Epithelial cell of esophagus (primary cell): ENCODE measurements around the gene LTBP1.
"Not testable (repeated sequence)": the region's sequence is repeated elsewhere in the genome, so short reads cannot be mapped to it uniquely, and the experiment has no call there.

Source experiments
- DNase-seq: peaks from one replicate; pipeline ENCODE4 v3.0.0; 2010; ENCODE audit warnings: low read depth
- H3K4me3 ChIP-seq: 2 replicates; pipeline ENCODE4 v1.5.1; 2011; ENCODE audit warnings: mild to moderate bottlenecking, low read length, control low read depth
- TF ChIP-seq, protein P1 (sequence below): IDR thresholded peaks from 2 replicates; pipeline ENCODE4 v1.5.1; 2011; ENCODE audit warnings: low read depth, mild to moderate bottlenecking, low read length, control low read depth, inconsistent platforms; ENCODE audit not compliant: insufficient read depth; ENCODE audit errors: missing control alignments

LTBP1 gene

DNA sequence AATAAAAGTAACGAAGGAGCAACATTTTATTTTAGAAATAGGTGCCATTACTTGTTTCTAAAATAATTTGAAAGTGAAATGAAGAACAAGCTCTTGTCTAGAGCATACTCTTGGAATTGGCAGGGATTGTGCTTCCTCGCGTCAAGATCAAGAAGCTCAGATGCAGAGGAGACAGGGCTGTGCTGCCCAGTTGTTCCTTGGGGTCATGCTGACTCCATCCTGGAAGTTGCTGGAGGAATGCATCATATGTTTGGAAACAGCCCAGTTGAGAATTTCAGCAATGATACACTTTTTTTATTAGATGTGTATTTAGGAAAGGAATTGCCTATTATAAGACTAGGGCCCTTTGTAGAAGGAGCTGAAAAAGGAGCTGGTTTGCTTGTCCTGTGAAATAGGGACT is 17.2 kb downstream of the LTBP1 start:
- no peak overlapping the region for H3K4me3 ChIP-seq
- DNase-seq, result no peak
- TF ChIP-seq, protein P1, sequence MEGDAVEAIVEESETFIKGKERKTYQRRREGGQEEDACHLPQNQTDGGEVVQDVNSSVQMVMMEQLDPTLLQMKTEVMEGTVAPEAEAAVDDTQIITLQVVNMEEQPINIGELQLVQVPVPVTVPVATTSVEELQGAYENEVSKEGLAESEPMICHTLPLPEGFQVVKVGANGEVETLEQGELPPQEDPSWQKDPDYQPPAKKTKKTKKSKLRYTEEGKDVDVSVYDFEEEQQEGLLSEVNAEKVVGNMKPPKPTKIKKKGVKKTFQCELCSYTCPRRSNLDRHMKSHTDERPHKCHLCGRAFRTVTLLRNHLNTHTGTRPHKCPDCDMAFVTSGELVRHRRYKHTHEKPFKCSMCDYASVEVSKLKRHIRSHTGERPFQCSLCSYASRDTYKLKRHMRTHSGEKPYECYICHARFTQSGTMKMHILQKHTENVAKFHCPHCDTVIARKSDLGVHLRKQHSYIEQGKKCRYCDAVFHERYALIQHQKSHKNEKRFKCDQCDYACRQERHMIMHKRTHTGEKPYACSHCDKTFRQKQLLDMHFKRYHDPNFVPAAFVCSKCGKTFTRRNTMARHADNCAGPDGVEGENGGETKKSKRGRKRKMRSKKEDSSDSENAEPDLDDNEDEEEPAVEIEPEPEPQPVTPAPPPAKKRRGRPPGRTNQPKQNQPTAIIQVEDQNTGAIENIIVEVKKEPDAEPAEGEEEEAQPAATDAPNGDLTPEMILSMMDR, result no peak

DNA sequence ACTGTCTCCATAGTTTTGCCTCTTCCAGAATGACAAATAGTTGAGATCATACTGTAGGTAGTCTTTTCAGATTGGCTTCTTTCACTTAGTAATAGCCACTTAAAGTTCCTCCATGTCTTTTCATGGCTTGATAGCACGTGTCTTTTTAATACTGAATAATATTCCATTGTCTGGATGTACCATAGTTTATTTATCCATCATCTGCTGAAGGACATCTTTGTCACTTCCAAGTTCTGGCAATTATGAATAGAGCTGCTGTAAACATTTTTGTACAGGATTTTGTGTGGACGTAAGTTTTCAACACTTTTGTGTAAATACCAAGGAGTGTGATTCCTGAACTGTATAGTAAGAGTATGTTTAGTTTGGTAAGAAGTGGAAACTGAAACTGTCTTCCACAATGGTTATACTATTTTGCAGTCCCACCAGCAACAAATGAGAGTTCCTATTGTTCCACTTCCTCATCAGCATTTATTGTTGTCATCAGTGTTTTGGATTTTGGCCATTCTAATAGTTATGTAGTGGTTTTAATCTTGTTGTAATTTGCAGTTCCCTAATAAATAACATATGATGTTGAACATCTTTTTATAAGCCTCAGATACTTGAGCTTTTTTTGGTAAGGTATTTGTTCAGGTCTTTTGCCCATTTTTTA is 18.9 kb downstream of the LTBP1 start:
- H3K4me3 ChIP-seq, result no peak overlapping the region
- TF ChIP-seq, protein P1, result no peak
- DNase-seq, result no peak

DNA sequence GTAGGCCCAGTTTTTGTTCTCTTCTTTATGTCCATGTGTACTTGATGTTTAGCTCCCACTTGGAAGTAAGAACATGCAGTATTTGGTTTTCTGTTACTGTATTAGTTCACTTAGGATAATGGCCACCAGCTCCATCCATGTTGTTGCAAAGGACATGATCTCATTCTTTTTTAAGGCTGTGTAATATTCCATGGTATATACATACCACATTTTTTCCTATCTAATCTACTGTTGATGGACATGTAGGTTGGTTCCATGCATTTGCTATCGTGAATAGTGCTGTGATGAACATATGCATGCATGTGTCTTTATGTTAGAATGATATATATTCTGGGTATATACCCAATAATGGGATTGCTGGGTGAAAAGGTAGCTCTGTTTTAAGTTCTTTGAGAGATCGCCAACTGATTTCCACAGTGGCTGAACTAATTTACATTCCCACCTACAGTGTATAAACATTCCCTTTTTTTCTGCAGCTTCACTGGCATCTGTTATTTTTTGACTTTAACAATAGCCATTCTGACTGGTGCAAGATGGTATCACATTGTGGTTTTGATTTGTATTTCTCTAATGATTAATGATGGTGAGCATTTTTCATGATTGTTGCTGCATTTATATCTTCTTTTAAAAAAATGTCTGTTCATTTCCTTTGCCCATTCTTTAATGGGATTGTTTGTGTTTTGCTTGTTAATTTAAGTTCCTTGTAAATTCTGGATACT is 22.9 kb downstream of the LTBP1 start:
- TF ChIP-seq, protein P1, result no peak

DNA sequence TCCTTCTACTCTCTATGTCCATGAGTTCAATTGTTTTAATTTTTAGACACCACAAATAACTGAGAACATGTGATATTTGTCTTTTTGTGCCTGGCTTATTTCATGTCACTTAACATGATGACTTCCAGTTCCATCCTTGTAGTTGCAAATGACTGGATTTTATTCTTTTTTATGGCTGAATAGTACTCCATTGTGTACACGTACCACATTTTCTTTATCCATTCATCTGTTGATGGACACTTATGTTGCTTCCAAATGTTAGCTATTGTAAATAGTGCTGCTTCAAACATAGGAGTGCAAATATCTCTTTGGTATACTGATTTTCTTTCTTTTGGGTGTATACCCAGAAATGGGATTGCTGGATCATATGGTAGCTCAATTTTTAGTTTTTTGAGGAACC is 27.0 kb downstream of the LTBP1 start:
- not testable (repeated sequence) for H3K4me3 ChIP-seq, DNase-seq

More for the DNA sequence above, 22.9 kb downstream of the LTBP1 start:
- no peak overlapping the region for H3K4me3 ChIP-seq
- no peak for DNase-seq

DNA sequence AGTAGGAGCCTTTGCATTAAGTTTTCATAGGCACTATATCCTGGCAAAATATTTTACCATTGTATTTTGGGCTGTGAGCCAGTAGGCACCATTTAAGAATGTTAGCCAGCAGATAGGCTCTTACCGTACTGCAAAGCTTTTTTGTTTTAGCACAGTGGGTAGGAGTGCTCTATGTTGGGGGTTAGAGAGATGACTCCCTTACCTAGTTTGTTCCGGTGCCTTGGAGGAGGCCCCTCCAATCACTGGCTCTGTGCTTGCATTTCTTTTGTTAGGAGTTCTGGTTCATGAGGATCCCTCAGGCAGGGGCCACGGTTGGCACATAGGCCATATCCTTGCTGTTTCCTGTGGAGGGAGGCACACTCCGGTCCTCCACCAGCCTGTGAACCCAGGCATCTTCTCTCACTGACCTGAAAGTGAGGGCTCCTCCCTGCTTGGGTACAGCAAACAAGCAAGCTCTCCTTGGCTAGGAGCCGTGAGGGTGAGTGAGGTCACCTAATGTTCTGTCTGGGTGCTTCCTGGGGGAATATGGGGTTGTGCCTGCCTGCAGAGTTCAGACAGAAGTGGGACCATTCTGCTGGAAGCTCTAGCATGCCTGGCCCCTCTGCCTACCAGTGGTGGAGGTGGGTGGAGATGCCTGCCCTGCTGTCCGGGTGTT is 29.8 kb downstream of the LTBP1 start:
- peak; percentile 14 for DNase-seq
- TF ChIP-seq, protein P1, result no peak
- H3K4me3 ChIP-seq, result no peak overlapping the region

DNA sequence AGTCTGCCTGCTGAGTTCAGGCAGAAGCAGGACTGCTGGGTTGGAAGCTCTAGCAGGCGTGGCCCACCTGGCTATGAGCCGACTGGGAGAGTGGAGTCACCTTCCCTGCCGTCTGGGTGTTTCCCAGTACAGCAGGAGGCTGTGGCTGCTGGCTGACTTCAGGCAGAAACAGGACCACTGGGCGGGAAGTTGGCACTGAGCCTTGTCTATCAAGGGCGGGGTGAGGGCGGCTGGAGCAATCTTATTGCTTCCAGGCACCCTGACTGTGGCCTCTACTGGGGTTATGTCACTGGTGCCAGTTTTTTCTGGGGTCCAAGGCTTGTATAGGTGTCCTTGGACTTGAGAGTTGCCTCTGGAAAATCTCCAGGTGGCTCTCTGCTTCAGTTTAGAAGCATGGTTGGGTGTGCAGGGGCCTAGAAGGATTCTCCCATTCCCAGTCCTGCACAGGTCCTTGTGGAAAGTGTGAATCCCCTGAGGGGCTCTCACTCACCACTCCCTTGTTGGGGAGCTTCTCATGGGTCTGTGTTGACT is 30.5 kb downstream of the LTBP1 start:
- peak; percentile 96 for DNase-seq
- H3K4me3 ChIP-seq, result no peak overlapping the region
- TF ChIP-seq, protein P1, result no peak

DNA sequence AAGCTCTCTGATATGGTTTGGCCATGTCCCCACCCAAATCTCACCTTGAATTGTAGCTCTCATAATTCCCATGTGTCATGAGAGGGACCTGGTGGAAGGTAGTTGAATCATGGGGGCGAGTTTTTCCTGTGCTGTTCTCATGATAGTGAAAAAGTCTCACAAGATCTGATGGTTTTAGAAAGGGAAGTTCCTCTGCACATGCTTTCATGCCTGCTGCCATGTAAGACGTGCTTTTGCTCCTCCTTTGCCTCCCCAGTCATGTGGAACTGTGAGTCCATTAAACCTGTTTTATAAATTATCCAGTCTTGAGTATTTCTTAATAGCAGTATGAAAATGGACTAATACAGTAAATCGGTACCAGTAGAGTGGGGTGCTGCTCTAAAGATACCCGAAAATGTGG is 34.9 kb downstream of the LTBP1 start:
- H3K4me3 ChIP-seq, result no peak overlapping the region
- TF ChIP-seq, protein P1, result no peak
- peak; percentile 12 for DNase-seq

DNA sequence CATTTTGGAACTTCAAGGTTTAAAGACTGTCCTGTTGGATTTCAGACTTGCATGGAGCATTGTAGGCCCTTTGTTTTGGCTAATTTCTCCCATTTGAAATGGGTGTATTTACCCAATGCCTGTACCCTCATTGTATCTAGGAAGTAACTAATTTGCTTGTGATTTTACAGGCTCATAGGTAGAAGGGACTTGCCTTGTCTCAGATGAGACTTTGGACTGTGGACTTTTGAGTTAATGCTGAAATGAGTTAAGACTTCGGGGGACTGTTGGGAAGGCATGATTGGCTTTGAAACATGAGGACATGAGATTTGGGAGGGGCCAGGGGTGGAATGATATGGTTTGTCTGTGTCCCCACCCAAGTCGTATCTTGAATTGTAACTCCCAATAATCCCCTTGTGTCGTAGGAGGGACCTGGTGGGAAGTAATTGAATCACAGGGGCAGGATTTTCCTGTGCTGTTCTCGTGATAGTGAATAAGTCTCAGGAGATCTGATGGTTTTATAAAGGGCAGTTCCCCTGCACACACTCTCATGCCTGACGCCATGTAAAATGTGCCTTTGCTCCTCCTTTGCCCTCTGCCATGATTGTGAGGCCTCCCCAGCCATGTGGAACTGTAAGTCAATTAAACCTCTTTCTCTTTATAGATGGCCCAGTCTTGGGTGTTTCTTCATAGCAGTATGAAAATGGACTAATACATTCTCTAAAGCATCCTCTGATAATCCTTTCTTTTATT is 36.6 kb downstream of the LTBP1 start:
- DNase-seq, H3K4me3 ChIP-seq: not testable (repeated sequence)
